ENCODE measurements around the gene SEC14L1. TPM values are rescaled to one million over a fixed set of nuclear protein-coding genes. Genes with fewer than 3 reads are reported as not detected.
A peak's percentile ranks its signal among the peaks of the same experiment; 100 is the strongest.

SEC14L1 gene
- 22.2 and 25.2 TPM in 2 replicates for polyA plus RNA-seq (2011; rRNA removed)
- polyA minus RNA-seq (2011; rRNA and poly(A)+ RNA removed): 20.3 and 20.4 TPM in 2 replicates

GRCh38 chr17:77140878-77141767 lies at the start of gene SEC14L1:
Gene SEC14L1 (plus strand): TSS chr17:77140969. CDS start chr17:77143597, 2,628 bp downstream.
- H3K4me3 ChIP-seq (ENCODE audit: low read depth, low read length): peak within 1 kb of the TSS; percentile 86
- H3K36me3 ChIP-seq (ENCODE audit: control insufficient read depth, insufficient read depth, low read length): peaks cover 2% of the 10 kb centered on the region
- H3K27me3 ChIP-seq (ENCODE audit: control insufficient read depth, insufficient read depth, low read length): no peaks in the 10 kb centered on the region
- DNase-seq (ENCODE audit: low read depth): no peak
- no peak for TF ChIP-seq CTCF (IDR thresholded peaks at IDR 0.05; ENCODE audit: insufficient read depth, low read depth, low read length)
- POLR2A ChIA-PET: interaction anchor here (1.0 kb wide), 1 partner anchor 95 kb away, joined by 3 read pairs; no protein-coding TSS in a partner anchor
- CTCF ChIA-PET: interaction anchor here (0.7 to 1.9 kb wide), 6 partner anchors 10 to 107 kb away, joined by 3 to 8 read pairs (median 3); no protein-coding TSS in a partner anchor

GRCh38 chr17:77092025-77092424 lies 48.7 kb upstream of the SEC14L1 start:
- peaks cover 14% of the 10 kb centered on the region for H3K36me3 ChIP-seq (ENCODE audit: control insufficient read depth, insufficient read depth, low read length)
- ChIA-PET CTCF (no interaction called here), POLR2A (no interaction called here)

GRCh38 chr17:77095461-77095860 lies 45.3 kb upstream of the SEC14L1 start:
- Histone ChIP-seq H3K36me3 (ENCODE audit: control insufficient read depth, insufficient read depth, low read length) (peaks cover 17% of the 10 kb centered on the region), H3K27me3 (ENCODE audit: control insufficient read depth, insufficient read depth, low read length) (no peaks in the 10 kb centered on the region), H3K4me3 (ENCODE audit: low read depth, low read length) (no peak overlapping the region)
- ChIA-PET POLR2A (no interaction called here), CTCF (interaction anchor here (0.7 to 2.0 kb wide), 3 partner anchors 9 to 739 kb away, joined by 4 to 7 read pairs (median 4); no protein-coding TSS in a partner anchor)
- no peak for TF ChIP-seq CTCF (IDR thresholded peaks at IDR 0.05; ENCODE audit: insufficient read depth, low read depth, low read length)
- DNase-seq (ENCODE audit: low read depth): no peak

More at GRCh38 chr17:77092025-77092424, 48.7 kb upstream of the SEC14L1 start:
- TF ChIP-seq CTCF (IDR thresholded peaks at IDR 0.05; ENCODE audit: insufficient read depth, low read depth, low read length): no peak
- no peak overlapping the region for H3K4me3 ChIP-seq (ENCODE audit: low read depth, low read length)
- no peaks in the 10 kb centered on the region for H3K27me3 ChIP-seq (ENCODE audit: control insufficient read depth, insufficient read depth, low read length)
- no peak for DNase-seq (ENCODE audit: low read depth)

- no peaks in the 10 kb centered on the region for H3K27me3 ChIP-seq (ENCODE audit: control insufficient read depth, insufficient read depth, low read length)
- DNase-seq (ENCODE audit: low read depth): peak; percentile 27
- peaks cover 17% of the 10 kb centered on the region for H3K36me3 ChIP-seq (ENCODE audit: control insufficient read depth, insufficient read depth, low read length)
- CTCF ChIA-PET: interaction anchor here (0.6 to 2.2 kb wide), 7 partner anchors 8 to 151 kb away, joined by 3 to 12 read pairs (median 4); no protein-coding TSS in a partner anchor
- TF ChIP-seq CTCF (IDR thresholded peaks at IDR 0.05; ENCODE audit: insufficient read depth, low read depth, low read length): peak; percentile 82
- POLR2A ChIA-PET: no interaction called here
- H3K4me3 ChIP-seq (ENCODE audit: low read depth, low read length): no peak overlapping the region
These were observed 44.1 kb upstream of the SEC14L1 start for GRCh38 chr17:77096570-77097214.
